A549 (cell line): Measurements from ENCODE around the gene TBL1XR1.

Experiments
- ESRRA ChIP-seq: fragments of 150-350 bp; IDR thresholded peaks from 2 replicates; pipeline ENCODE4 v1.6.1; 2014; ENCODE audit warnings: mild to moderate bottlenecking, low read length, borderline replicate concordance
- POLR2A ChIP-seq: IDR thresholded peaks from 2 replicates; pipeline ENCODE4 v1.6.1; 2012; ENCODE audit warnings: mild to moderate bottlenecking, low read length
- REST ChIP-seq: fragments of 200-600 bp; sonication (generic); IDR thresholded peaks from 2 replicates; pipeline ENCODE4 v1.6.1; 2016; ENCODE audit warnings: antibody characterized with exemption, mild to moderate bottlenecking, moderate library complexity
- RFX5 ChIP-seq: fragments of 450-650 bp; IDR thresholded peaks from 2 replicates; pipeline ENCODE4 v1.7.1; 2014; ENCODE audit warnings: antibody characterized with exemption, mild to moderate bottlenecking, moderate library complexity
- SREBF2 ChIP-seq: fragments of 450-650 bp; IDR thresholded peaks from 2 replicates; pipeline ENCODE4 v1.6.1; 2014; ENCODE audit warnings: mild to moderate bottlenecking, moderate library complexity
- TF ChIP-seq, protein P1 (sequence below): fragments of >200 bp; sonication (Bioruptor Twin); formaldehyde crosslinking; IDR thresholded peaks from 3 replicates; pipeline ENCODE4 v1.5.1; 2016
- TF ChIP-seq, protein P2 (sequence below): fragments of >200 bp; sonication (Bioruptor Twin); formaldehyde crosslinking; IDR thresholded peaks from 3 replicates; pipeline ENCODE4 v1.6.1; 2016

- TF ChIP-seq, protein P1, sequence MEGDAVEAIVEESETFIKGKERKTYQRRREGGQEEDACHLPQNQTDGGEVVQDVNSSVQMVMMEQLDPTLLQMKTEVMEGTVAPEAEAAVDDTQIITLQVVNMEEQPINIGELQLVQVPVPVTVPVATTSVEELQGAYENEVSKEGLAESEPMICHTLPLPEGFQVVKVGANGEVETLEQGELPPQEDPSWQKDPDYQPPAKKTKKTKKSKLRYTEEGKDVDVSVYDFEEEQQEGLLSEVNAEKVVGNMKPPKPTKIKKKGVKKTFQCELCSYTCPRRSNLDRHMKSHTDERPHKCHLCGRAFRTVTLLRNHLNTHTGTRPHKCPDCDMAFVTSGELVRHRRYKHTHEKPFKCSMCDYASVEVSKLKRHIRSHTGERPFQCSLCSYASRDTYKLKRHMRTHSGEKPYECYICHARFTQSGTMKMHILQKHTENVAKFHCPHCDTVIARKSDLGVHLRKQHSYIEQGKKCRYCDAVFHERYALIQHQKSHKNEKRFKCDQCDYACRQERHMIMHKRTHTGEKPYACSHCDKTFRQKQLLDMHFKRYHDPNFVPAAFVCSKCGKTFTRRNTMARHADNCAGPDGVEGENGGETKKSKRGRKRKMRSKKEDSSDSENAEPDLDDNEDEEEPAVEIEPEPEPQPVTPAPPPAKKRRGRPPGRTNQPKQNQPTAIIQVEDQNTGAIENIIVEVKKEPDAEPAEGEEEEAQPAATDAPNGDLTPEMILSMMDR, result no peak
- TF ChIP-seq ESRRA (no peak), RFX5 (no peak), REST (no peak), POLR2A (no peak), SREBF2 (no peak)
- TF ChIP-seq, protein P2, sequence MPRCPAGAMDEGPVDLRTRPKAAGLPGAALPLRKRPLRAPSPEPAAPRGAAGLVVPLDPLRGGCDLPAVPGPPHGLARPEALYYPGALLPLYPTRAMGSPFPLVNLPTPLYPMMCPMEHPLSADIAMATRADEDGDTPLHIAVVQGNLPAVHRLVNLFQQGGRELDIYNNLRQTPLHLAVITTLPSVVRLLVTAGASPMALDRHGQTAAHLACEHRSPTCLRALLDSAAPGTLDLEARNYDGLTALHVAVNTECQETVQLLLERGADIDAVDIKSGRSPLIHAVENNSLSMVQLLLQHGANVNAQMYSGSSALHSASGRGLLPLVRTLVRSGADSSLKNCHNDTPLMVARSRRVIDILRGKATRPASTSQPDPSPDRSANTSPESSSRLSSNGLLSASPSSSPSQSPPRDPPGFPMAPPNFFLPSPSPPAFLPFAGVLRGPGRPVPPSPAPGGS, result no peak
Measured at GRCh38 chr3:177212756-177213155, 15.5 kb upstream of the TBL1XR1 start.
